SK-N-SH (cell line): ENCODE measurements around the gene ZNF134. TPM values are rescaled to one million over a fixed set of nuclear protein-coding genes. Genes with fewer than 3 reads are reported as not detected.
A peak's percentile ranks its signal among the peaks of the same experiment; 100 is the strongest.

Source experiments
- CTCF ChIA-PET: fragments of 300-600, 350-600 bp; formaldehyde crosslinking; extraction: SDS; loops from one replicate; lab custom pipeline; 2021; lab: Yijun Ruan, JAX
- POLR2A ChIA-PET: fragments of 350-600 bp; sonication (Branson Sonifier 250); formaldehyde crosslinking; extraction: SDS; loops from one replicate; lab custom pipeline; 2020; ENCODE audit warnings: antibody characterized with exemption, inconsistent platforms; lab: Yijun Ruan, JAX
- DNase-seq: peaks from one replicate; pipeline ENCODE4 v3.0.0; 2012
- H2AFZ ChIP-seq: fragments of 200-600 bp; sonication (generic); 2 replicates; pipeline ENCODE4 v1.8.1; 2016; ENCODE audit warnings: antibody characterized with exemption, mild to moderate bottlenecking, low read depth
- H3F3A ChIP-seq: fragments of 200-600 bp; sonication (generic); replicated peaks from 2 replicates; pipeline ENCODE3; 2016; ENCODE audit warnings: antibody characterized with exemption, mild to moderate bottlenecking; ENCODE audit not compliant: insufficient read depth
- H3K27ac ChIP-seq, 2 experiments: fragments of 200-500 bp in 1 of 2; fragments of 200-600 bp in 1 of 2; sonication (Bioruptor generic) in 1 of 2; sonication (generic), shearing (Covaris generic) in 1 of 2; 2 replicates each; pipeline versions ENCODE4 v1.5.1 to v1.6.1; 2014 to 2016; ENCODE audit warnings: low read depth in 2 of 2, inconsistent platforms in 1 of 2, low read length in 1 of 2, mild to moderate bottlenecking in 1 of 2, mixed read lengths in 1 of 2
- H3K27me3 ChIP-seq: fragments of 200-600 bp; sonication (generic), shearing (Covaris generic); 2 replicates; pipeline ENCODE4 v1.6.1; 2016; ENCODE audit warnings: mixed run types; ENCODE audit not compliant: insufficient read depth
- H3K36me3 ChIP-seq, 2 experiments: fragments of 200-500 bp in 1 of 2; fragments of 200-600 bp in 1 of 2; sonication (Bioruptor generic) in 1 of 2; sonication (generic) in 1 of 2; replicated peaks in 1 of 2; 2 replicates each; pipeline versions ENCODE3 to v1.5.1; 2014 to 2016; ENCODE audit warnings: low read length in 1 of 2, mild to moderate bottlenecking in 1 of 2; ENCODE audit not compliant: insufficient read depth in 2 of 2, control insufficient read depth in 1 of 2
- H3K4me1 ChIP-seq, 2 experiments: fragments of 200-500 bp in 1 of 2; fragments of 200-600 bp in 1 of 2; sonication (Bioruptor generic) in 1 of 2; sonication (generic), shearing (Covaris generic) in 1 of 2; 2 replicates each; pipeline versions ENCODE4 v1.5.1 to v1.6.1; 2014 to 2016; ENCODE audit warnings: low read depth in 1 of 2, low read length in 1 of 2, mixed run types in 1 of 2; ENCODE audit not compliant: insufficient read depth in 2 of 2, control insufficient read depth in 1 of 2
- H3K4me2 ChIP-seq: fragments of 200-600 bp; sonication (generic), shearing (Covaris generic); 2 replicates; pipeline ENCODE4 v1.6.1; 2017; ENCODE audit warnings: mixed run types
- H3K4me3 ChIP-seq, 2 experiments: fragments of 200-500 bp in 1 of 2; fragments of 200-600 bp in 1 of 2; sonication (Bioruptor generic) in 1 of 2; sonication (generic), shearing (Covaris generic) in 1 of 2; 2 replicates each; pipeline versions ENCODE4 v1.5.1 to v1.8.1; 2014 to 2016; ENCODE audit warnings: low read depth in 2 of 2, inconsistent platforms in 1 of 2, low read length in 1 of 2, mild to moderate bottlenecking in 1 of 2, mixed read lengths in 1 of 2, moderate library complexity in 1 of 2
- H3K79me2 ChIP-seq: fragments of 200-600 bp; sonication (generic); 2 replicates; pipeline ENCODE4 v1.8.1; 2017; ENCODE audit warnings: mild to moderate bottlenecking; ENCODE audit not compliant: insufficient read depth
- H3K9ac ChIP-seq: fragments of 200-600 bp; sonication (generic); 2 replicates; pipeline ENCODE4 v1.6.1; 2017; ENCODE audit warnings: mixed run types
- H3K9me2 ChIP-seq: fragments of 200-600 bp; sonication (generic); 2 replicates; pipeline ENCODE4 v1.6.1; 2017; ENCODE audit warnings: mixed run types
- H3K9me3 ChIP-seq: fragments of 200-600 bp; sonication (generic); 2 replicates; pipeline ENCODE4 v1.6.1; 2017; ENCODE audit warnings: mixed run types, mild to moderate bottlenecking, moderate library complexity
- H4K20me1 ChIP-seq: fragments of 200-600 bp; sonication (generic); 2 replicates; pipeline ENCODE4 v1.6.1; 2017; ENCODE audit warnings: mild to moderate bottlenecking, mixed run types; ENCODE audit not compliant: insufficient read depth
- CTCF ChIP-seq: fragments of 200-600 bp; sonication (generic); IDR thresholded peaks from 2 replicates; pipeline ENCODE4 v1.6.1; 2017; ENCODE audit warnings: antibody characterized with exemption, mild to moderate bottlenecking, moderate library complexity
- EP300 ChIP-seq, 2 experiments: IDR thresholded peaks; 2 replicates each; pipeline versions ENCODE4 v1.4.0 to v1.6.1; 2012; ENCODE audit warnings: borderline replicate concordance in 1 of 2, low read depth in 1 of 2, low read length in 1 of 2
- FOXJ3 ChIP-seq: sonication (generic); formaldehyde crosslinking; IDR thresholded peaks from 2 replicates; pipeline ENCODE4 v1.5.1; 2020; ENCODE audit warnings: mild to moderate bottlenecking, missing genetic modification reagents
- FOXM1 ChIP-seq: IDR thresholded peaks from 2 replicates; pipeline ENCODE4 v1.4.0; 2012; ENCODE audit warnings: low read depth, mild to moderate bottlenecking
- GABPA ChIP-seq: IDR thresholded peaks from 2 replicates; pipeline ENCODE4 v1.4.0; 2012; ENCODE audit warnings: low read depth, mild to moderate bottlenecking
- GATA2 ChIP-seq: sonication (generic); formaldehyde crosslinking; IDR thresholded peaks from 2 replicates; pipeline ENCODE4 v1.5.0; 2020; ENCODE audit warnings: mild to moderate bottlenecking, missing genetic modification reagents
- JUND ChIP-seq: IDR thresholded peaks from 2 replicates; pipeline ENCODE4 v1.4.0; 2012
- MEF2A ChIP-seq: IDR thresholded peaks from 2 replicates; pipeline ENCODE4 v1.4.0; 2012; ENCODE audit warnings: low read depth, borderline replicate concordance
- NFIC ChIP-seq: IDR thresholded peaks from 2 replicates; pipeline ENCODE4 v1.4.0; 2012; ENCODE audit warnings: borderline replicate concordance
- NRF1 ChIP-seq: IDR thresholded peaks from 2 replicates; pipeline ENCODE4 v1.6.1; 2012; ENCODE audit warnings: low read depth, mild to moderate bottlenecking, low read length
- RCOR1 ChIP-seq: fragments of 150-350 bp; IDR thresholded peaks from 2 replicates; pipeline ENCODE4 v1.6.1; 2017; ENCODE audit warnings: antibody characterized with exemption, low read length
- TAF1 ChIP-seq: IDR thresholded peaks from 2 replicates; pipeline ENCODE4 v1.6.1; 2012; ENCODE audit warnings: low read depth, mild to moderate bottlenecking, low read length, moderate library complexity, borderline replicate concordance
- USF1 ChIP-seq: IDR thresholded peaks from 2 replicates; pipeline ENCODE4 v1.4.0; 2012; ENCODE audit warnings: low read depth, borderline replicate concordance
- ZBTB33 ChIP-seq: IDR thresholded peaks from 2 replicates; pipeline ENCODE4 v1.4.0; 2012; ENCODE audit warnings: low read depth, borderline replicate concordance
- WGBS: methylation state at CpG from one replicate; pipeline ENCODE4 v1.1.6; 2017; ENCODE audit warnings: low lambda C conversion rate; 5-methylcytosine and 5-hydroxymethylcytosine counted together
- polyA plus RNA-seq, 3 experiments: library from polyadenylated mRNA; depleted of rRNA; stranded (reverse); fragments of >200 nt; gene quantifications; 2 replicates each; pipeline ENCODE4 v1.2.3, GENCODE V29; 2012

ZNF134 gene
- polyA plus RNA-seq, 1 of the 3 experiments (the other 2 are of a cell fraction), result 9.8 TPM

- WGBS, result 75% methylated on average over 4 of the region's 4 CpGs
- Histone ChIP-seq H3K36me3 (peaks cover 42 to 59% of the 10 kb centered on the region in 2 experiments), H3K4me3 (peak overlapping the region in 1 of 2 experiments; percentile 20; a peak in 1 of 4 replicates), H3F3A (no peaks in the 10 kb centered on the region), H2AFZ (no peak overlapping the region), H3K9me3 (peaks cover 28% of the 10 kb centered on the region), H3K9ac (no peak overlapping the region), H3K9me2 (no peaks in the 10 kb centered on the region), H3K27me3 (no peaks in the 10 kb centered on the region), H3K4me1 (no peaks in the 10 kb centered on the region), H3K4me2 (no peak overlapping the region), H3K27ac (no peak overlapping the region), H3K79me2 (no peaks in the 10 kb centered on the region; the same call in 1 of the 2 replicates), H4K20me1 (no peaks in the 10 kb centered on the region)
- CTCF ChIA-PET, result no interaction called here
- no peak for DNase-seq
- POLR2A ChIA-PET, result no interaction called here
- TF ChIP-seq USF1 (no peak), GABPA (no peak), NFIC (0 out of 2 replicates have a peak, but pooled peaks have one; percentile 35), FOXM1 (no peak), JUND (no peak), TAF1 (no peak), FOXJ3 (CRISPR knock-in tag) (no peak), GATA2 (CRISPR knock-in tag) (no peak)
Measured at GRCh38 chr19:57642396-57643046, 28.5 kb downstream of the ZNF134 start.

- TF ChIP-seq RCOR1 (no peak), NRF1 (no peak), EP300 (IDR thresholded peaks at IDR 0.05; ENCODE audit: borderline replicate concordance in 1 of 2, low read depth in 1 of 2, low read length in 1 of 2) (no peak), FOXJ3 (CRISPR knock-in tag) (no peak), FOXM1 (no peak), CTCF (no peak), ZBTB33 (no peak), MEF2A (no peak), USF1 (no peak)
- TF ChIP-seq, all 33 proteins: peak for 0
- no peak for DNase-seq
- Histone ChIP-seq H3K36me3 (peaks cover 38 to 48% of the 10 kb centered on the region in 2 experiments), H3K9ac (no peak overlapping the region), H3K27me3 (no peaks in the 10 kb centered on the region), H3K9me2 (no peaks in the 10 kb centered on the region), H3K4me2 (no peak overlapping the region), H3K79me2 (no peaks in the 10 kb centered on the region), H2AFZ (no peak overlapping the region), H3K27ac (no peak overlapping the region), H3K9me3 (peaks cover 20% of the 10 kb centered on the region), H3K4me1 (no peaks in the 10 kb centered on the region; a peak in 1 of 4 replicates), H3F3A (no peaks in the 10 kb centered on the region), H4K20me1 (no peaks in the 10 kb centered on the region), H3K4me3 (no peak overlapping the region)
- ChIA-PET POLR2A (no interaction called here), CTCF (no interaction called here)
Measured at GRCh38 chr19:57643734-57644133, 29.7 kb downstream of the ZNF134 start.
